GM23248 (cell line): ENCODE results near the gene ZNF302. TPM values are rescaled to one million over a fixed set of nuclear protein-coding genes. Genes with fewer than 3 reads are reported as not detected.

Experiments used
- DNase-seq: peaks from one replicate; pipeline ENCODE4 v3.0.0-alpha.2; 2015
- H2AFZ ChIP-seq: fragments of 200-600 bp; sonication (generic); 2 replicates; pipeline ENCODE4 v1.6.1; 2016; ENCODE audit warnings: antibody characterized with exemption
- H3F3A ChIP-seq: fragments of 200-600 bp; sonication (generic); 2 replicates; pipeline ENCODE4 v1.6.1; 2016; ENCODE audit warnings: mild to moderate bottlenecking, antibody characterized with exemption, mixed run types; ENCODE audit not compliant: insufficient read depth
- H3K27ac ChIP-seq: fragments of 200-600 bp; sonication (generic); 2 replicates; pipeline ENCODE4 v1.5.1; 2016; ENCODE audit warnings: mild to moderate bottlenecking
- H3K27me3 ChIP-seq: fragments of 200-600 bp; sonication (generic); replicated peaks from 2 replicates; pipeline ENCODE4 v1.6.1; 2016; ENCODE audit warnings: mild to moderate bottlenecking; ENCODE audit not compliant: insufficient read depth
- H3K36me3 ChIP-seq: fragments of 200-600 bp; sonication (generic); 2 replicates; pipeline ENCODE4 v1.6.1; 2016; ENCODE audit warnings: low read depth, mild to moderate bottlenecking
- H3K4me1 ChIP-seq: fragments of 200-600 bp; sonication (generic); 2 replicates; pipeline ENCODE4 v1.6.1; 2016; ENCODE audit warnings: mild to moderate bottlenecking; ENCODE audit not compliant: insufficient read depth
- H3K4me2 ChIP-seq: fragments of 200-600 bp; sonication (generic); one replicate; pipeline ENCODE4 v1.6.1; 2016; ENCODE audit warnings: mild to moderate bottlenecking; ENCODE audit not compliant: unreplicated experiment
- H3K4me3 ChIP-seq: fragments of 200-600 bp; sonication (generic); 2 replicates; pipeline ENCODE4 v1.5.1; 2016; ENCODE audit warnings: mild to moderate bottlenecking
- H3K79me2 ChIP-seq: fragments of 200-600 bp; sonication (generic); 2 replicates; pipeline ENCODE4 v1.6.1; 2016; ENCODE audit warnings: mild to moderate bottlenecking; ENCODE audit not compliant: insufficient read depth
- H3K9ac ChIP-seq: fragments of 200-600 bp; sonication (generic); 2 replicates; pipeline ENCODE4 v1.6.1; 2016; ENCODE audit warnings: mild to moderate bottlenecking
- H3K9me2 ChIP-seq: fragments of 200-600 bp; sonication (generic); 2 replicates; pipeline ENCODE4 v1.6.1; 2016; ENCODE audit warnings: mixed run types, mild to moderate bottlenecking, moderate library complexity; ENCODE audit not compliant: insufficient read depth
- H3K9me3 ChIP-seq: fragments of 200-600 bp; sonication (generic); one replicate; pipeline ENCODE4 v1.6.1; 2017; ENCODE audit warnings: low read depth
- H4K20me1 ChIP-seq: fragments of 200-600 bp; sonication (generic); 2 replicates; pipeline ENCODE4 v1.6.0; 2016; ENCODE audit not compliant: insufficient read depth
- EZH2 ChIP-seq: fragments of 200-600 bp; sonication (generic); IDR thresholded peaks from 2 replicates; pipeline ENCODE4 v1.6.1; 2018; ENCODE audit warnings: antibody characterized with exemption, mild to moderate bottlenecking; ENCODE audit not compliant: insufficient read depth, poor library complexity, severe bottlenecking
- EZH2phosphoT487 ChIP-seq: fragments of 200-600 bp; sonication (generic); IDR thresholded peaks from 2 replicates; pipeline ENCODE4 v1.6.1; 2018; ENCODE audit warnings: antibody characterized with exemption, moderate library complexity, mild to moderate bottlenecking, low read depth; ENCODE audit not compliant: insufficient read depth
- WGBS, 2 experiments: methylation state at CpG; one replicate each; pipeline ENCODE4 v1.1.6; 2015 to 2017; ENCODE audit warnings: low lambda C conversion rate in 2 of 2, low coverage in 1 of 2; ENCODE audit errors: missing lambda C conversion rate in 2 of 2; 5-methylcytosine and 5-hydroxymethylcytosine counted together
- in situ Hi-C: fragments of 300-500 bp; cut with MboI; formaldehyde crosslinking; loops from 2 replicates; pipeline ENCODE4 v1.15.0; 2020
- polyA plus RNA-seq: library from polyadenylated mRNA; unstranded; fragments of >200 nt; fragmentation: Nextera tagmentation; extraction: Ambion mirVana; gene quantifications from 2 replicates; pipeline ENCODE4 v1.2.1, GENCODE V29; 2016
- total RNA-seq: library from RNA; depleted of rRNA; stranded (reverse); fragments of >200 nt; shearing (Covaris generic); gene quantifications from 2 replicates; pipeline ENCODE4 v1.2.3, GENCODE V29; 2014

Gene ZNF302
- total and polyA plus RNA-seq, 2 experiments from 2014 or later = 18.4 to 23.9 TPM

GRCh38 chr19:34644991-34645461 is 32.5 kb upstream of the ZNF302 start:
- no peaks in the 10 kb centered on the region for H3K27me3 ChIP-seq
- no peaks in the 10 kb centered on the region for H3F3A ChIP-seq
- no peaks in the 10 kb centered on the region for H4K20me1 ChIP-seq
- H2AFZ ChIP-seq = no peak overlapping the region
- no peak overlapping the region for H3K9ac ChIP-seq
- H3K4me3 ChIP-seq = no peak overlapping the region
- H3K9me2 ChIP-seq = no peaks in the 10 kb centered on the region
- DNase-seq = no peak
- H3K79me2 ChIP-seq = no peaks in the 10 kb centered on the region
- H3K36me3 ChIP-seq = no peaks in the 10 kb centered on the region
- H3K27ac ChIP-seq = no peak overlapping the region
- H3K9me3 ChIP-seq = no peaks in the 10 kb centered on the region
- no peaks in the 10 kb centered on the region for H3K4me1 ChIP-seq
- no peak overlapping the region for H3K4me2 ChIP-seq
- TF ChIP-seq EZH2phosphoT487 (no peak), EZH2 (no peak)
- 33% methylated on average over 10 of the region's 10 CpGs for WGBS, 2 experiments
- in situ Hi-C loops = no loop called here

GRCh38 chr19:34645551-34645950 is 31.9 kb upstream of the ZNF302 start:
- WGBS, 2 experiments = 22 to 24% methylated on average over 4 to 5 of the region's 5 CpGs
- Histone ChIP-seq H3K4me1 (no peaks in the 10 kb centered on the region), H3K9ac (no peak overlapping the region), H3K27me3 (no peaks in the 10 kb centered on the region), H3K79me2 (no peaks in the 10 kb centered on the region), H4K20me1 (no peaks in the 10 kb centered on the region), H3K9me2 (no peaks in the 10 kb centered on the region), H3K27ac (no peak overlapping the region), H3K36me3 (no peaks in the 10 kb centered on the region), H3K4me2 (no peak overlapping the region), H2AFZ (no peak overlapping the region), H3F3A (no peaks in the 10 kb centered on the region), H3K9me3 (no peaks in the 10 kb centered on the region), H3K4me3 (no peak overlapping the region)
- no peak for TF ChIP-seq EZH2
- TF ChIP-seq EZH2phosphoT487 = no peak
- in situ Hi-C loops = no loop called here
- DNase-seq = no peak

- Histone ChIP-seq H3K27me3 (no peaks in the 10 kb centered on the region), H3K9ac (no peak overlapping the region), H3F3A (no peaks in the 10 kb centered on the region), H3K9me2 (no peaks in the 10 kb centered on the region), H3K27ac (no peak overlapping the region), H3K9me3 (no peaks in the 10 kb centered on the region), H3K4me1 (no peaks in the 10 kb centered on the region), H3K79me2 (no peaks in the 10 kb centered on the region), H3K4me2 (no peak overlapping the region), H3K36me3 (no peaks in the 10 kb centered on the region), H4K20me1 (no peaks in the 10 kb centered on the region), H3K4me3 (no peak overlapping the region), H2AFZ (no peak overlapping the region)
- WGBS, 2 experiments = 59 to 69% methylated on average over 9 of the region's 9 CpGs
- DNase-seq = no peak
- in situ Hi-C loops = no loop called here
- TF ChIP-seq EZH2 = no peak
- TF ChIP-seq EZH2phosphoT487 = no peak
Observed at GRCh38 chr19:34649886-34650543, 27.5 kb upstream of the ZNF302 start.

GRCh38 chr19:34651747-34652146 is 25.7 kb upstream of the ZNF302 start:
- in situ Hi-C loops = no loop called here

More at GRCh38 chr19:34651747-34652146, 25.7 kb upstream of the ZNF302 start:
- H3K9me3 ChIP-seq = no peaks in the 10 kb centered on the region
- H3K36me3 ChIP-seq = no peaks in the 10 kb centered on the region
- H3K4me3 ChIP-seq = no peak overlapping the region
- H3K27me3 ChIP-seq = no peaks in the 10 kb centered on the region
- 31 to 37% methylated on average over 2 of the region's 2 CpGs for WGBS, 2 experiments
- DNase-seq = no peak
- H3K79me2 ChIP-seq = no peaks in the 10 kb centered on the region
- TF ChIP-seq EZH2phosphoT487 (no peak), EZH2 (no peak)
- no peak overlapping the region for H3K9ac ChIP-seq
- no peaks in the 10 kb centered on the region for H3K4me1 ChIP-seq
- H3K4me2 ChIP-seq = no peak overlapping the region
- H3K9me2 ChIP-seq = no peaks in the 10 kb centered on the region
- no peaks in the 10 kb centered on the region for H4K20me1 ChIP-seq
- H3K27ac ChIP-seq = no peak overlapping the region
- H3F3A ChIP-seq = no peaks in the 10 kb centered on the region
- H2AFZ ChIP-seq = no peak overlapping the region
